Renal cortical epithelial cell (primary cell): ENCODE results near the gene VPS35L. TPM values are rescaled to one million over a fixed set of nuclear protein-coding genes. Genes with fewer than 3 reads are reported as not detected.

ENCODE experiments used
- DNase-seq: peaks from one replicate; pipeline ENCODE4 v3.0.0-alpha.2; 2011; ENCODE audit warnings: low read depth
- total RNA-seq: library from RNA; depleted of rRNA; stranded (reverse); fragments of >200 nt; gene quantifications from 2 replicates; pipeline ENCODE4 v1.2.3, GENCODE V29; 2014

VPS35L gene
- total RNA-seq, 1 donor from 2014 or later, result 49.0 TPM

GRCh38 chr16:19746561-19746960 lies 191.1 kb downstream of the VPS35L start:
- no peak for DNase-seq

GRCh38 chr16:19748389-19749168 lies 193.1 kb downstream of the VPS35L start:
- peak; percentile 29 for DNase-seq

GRCh38 chr16:19749571-19750080 lies 194.1 kb downstream of the VPS35L start:
- DNase-seq, result no peak

Other genes with a start within 250 kb of the VPS35L start
- gene TMC5, start 137.8 kb upstream of the VPS35L start, total RNA-seq, result 0.05 and 0.17 TPM in 2 replicates
- 84.7 and 124 TPM in 2 replicates for gene GDE1, start 33.6 kb upstream of the VPS35L start, total RNA-seq
- gene CCP110, start 31.8 kb upstream of the VPS35L start, total RNA-seq, result 7.5 and 19.4 TPM in 2 replicates
- gene KNOP1, start 162.5 kb downstream of the VPS35L start, total RNA-seq, result 14.1 and 23.8 TPM in 2 replicates
- 9.2 and 37.1 TPM in 2 replicates for gene IQCK, start 162.6 kb downstream of the VPS35L start, total RNA-seq